ENCODE measurements around the gene CUL1. TPM values are rescaled to one million over a fixed set of nuclear protein-coding genes. Genes with fewer than 3 reads are reported as not detected.

CUL1 gene
- total and polyA plus RNA-seq, 4 experiments from 2014 or later = 45.3 to 66.8 (median 65.7) TPM

DNA sequence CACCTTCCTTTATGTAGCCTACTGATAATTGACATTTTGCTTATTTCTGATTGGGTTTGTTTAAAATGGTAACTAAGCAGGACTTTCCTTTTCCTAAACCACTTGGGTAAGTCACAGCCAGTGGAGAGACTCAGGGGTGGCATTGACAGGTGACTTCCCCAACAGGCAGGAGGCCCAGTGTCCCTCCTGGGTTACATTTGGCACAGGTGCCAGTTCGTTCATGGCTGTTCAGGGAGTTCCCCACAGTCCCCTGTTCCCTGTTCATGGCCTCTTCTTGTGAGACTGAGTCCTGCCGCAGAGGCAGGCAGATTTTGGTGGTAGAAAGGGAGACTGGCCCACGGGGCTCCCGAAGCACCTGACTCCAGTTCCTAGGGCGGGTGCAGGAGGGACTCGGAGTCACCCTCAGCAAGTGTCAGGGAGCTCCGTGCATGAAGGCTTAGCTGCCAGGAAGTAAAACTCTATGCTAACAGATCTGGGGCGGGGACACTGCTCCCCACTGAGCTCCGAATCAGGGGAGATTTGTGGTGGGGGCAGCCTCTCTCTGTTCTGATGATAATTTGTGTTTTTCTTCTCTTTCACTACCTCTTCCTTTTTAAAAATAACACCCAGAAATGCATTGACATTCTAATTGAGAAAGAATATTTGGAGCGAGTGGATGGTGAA lies 101.3 kb downstream of the CUL1 start:
- no peaks in the 10 kb centered on the region for H3K27me3 ChIP-seq (ENCODE audit: insufficient read depth, low read length)
- ChIA-PET POLR2A (ENCODE audit: partially characterized antibody) (no interaction called here), CTCF (ENCODE audit: partially characterized antibody) (no interaction called here)
- peaks cover 44% of the 10 kb centered on the region for H3K36me3 ChIP-seq (ENCODE audit: insufficient read depth, low read length)
- Mint-ChIP-seq H3K36me3 (peaks cover 47 to 64% of the 10 kb centered on the region in 2 donors), H3K9me3 (no peaks in the 10 kb centered on the region), H3K4me3 (no peak overlapping the region), H3K27me3 (no peaks in the 10 kb centered on the region), H3K27ac (peak overlapping the region in 1 of 7 donors; percentile 65), H3K4me1 (peaks cover 0 to under 1% (median 0%) of the 10 kb centered on the region in 4 donors)
- intact Hi-C loops (cut with micrococcal nuclease) = no loop called here
- H3K27ac ChIP-seq (ENCODE audit: low read depth, low read length) = no peak overlapping the region
- no peaks in the 10 kb centered on the region for H3K4me1 ChIP-seq (ENCODE audit: insufficient read depth, low read length)
- no peak for DNase-seq
- no peaks in the 10 kb centered on the region for H3K9me3 ChIP-seq (ENCODE audit: control insufficient read depth in 1 of 2, low read length in 2 of 2)
- H3K4me3 ChIP-seq (ENCODE audit: low read length in 2 of 2) = no peak overlapping the region

DNA sequence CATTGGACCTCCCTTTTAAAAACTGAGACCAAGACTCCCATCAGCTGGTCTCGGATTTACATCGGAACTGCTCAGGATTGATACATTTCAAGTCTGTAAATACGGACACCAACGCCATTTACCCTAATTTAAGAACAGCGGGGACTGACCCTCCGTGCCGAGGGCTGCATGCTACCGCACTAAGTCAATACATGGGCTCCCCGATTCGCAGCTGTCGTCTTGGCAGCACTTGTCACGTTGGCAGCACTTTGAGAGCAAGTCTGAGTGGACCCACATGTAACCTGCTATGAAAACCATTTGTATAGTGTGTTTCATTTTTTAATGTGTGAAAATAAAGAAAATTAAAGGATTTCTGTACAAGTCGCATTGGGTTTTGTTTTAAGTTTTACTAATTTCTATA lies 102.0 kb downstream of the CUL1 start:
- DNase-seq = no peak
- peak overlapping the region in 1 of 7 donors; percentile 65 for H3K27ac Mint-ChIP-seq
- H3K27me3 Mint-ChIP-seq = no peaks in the 10 kb centered on the region
- CTCF ChIA-PET (ENCODE audit: partially characterized antibody) = no interaction called here
- H3K4me3 Mint-ChIP-seq = no peak overlapping the region
- H3K36me3 Mint-ChIP-seq = peaks cover 47 to 63% of the 10 kb centered on the region in 2 donors
- H3K9me3 Mint-ChIP-seq = no peaks in the 10 kb centered on the region
- POLR2A ChIA-PET (ENCODE audit: partially characterized antibody) = no interaction called here
- H3K27ac ChIP-seq (ENCODE audit: low read depth, low read length) = no peak overlapping the region
- peaks cover 0 to 2% (median 0%) of the 10 kb centered on the region in 4 donors for H3K4me1 Mint-ChIP-seq
- no peak overlapping the region for H3K4me3 ChIP-seq (ENCODE audit: low read length in 2 of 2)
- peaks cover 44% of the 10 kb centered on the region for H3K36me3 ChIP-seq (ENCODE audit: insufficient read depth, low read length)
- no peaks in the 10 kb centered on the region for H3K9me3 ChIP-seq (ENCODE audit: control insufficient read depth in 1 of 2, low read length in 2 of 2)
- H3K4me1 ChIP-seq (ENCODE audit: insufficient read depth, low read length) = no peaks in the 10 kb centered on the region
- no peaks in the 10 kb centered on the region for H3K27me3 ChIP-seq (ENCODE audit: insufficient read depth, low read length)
- intact Hi-C loops (cut with micrococcal nuclease) = no loop called here

DNA sequence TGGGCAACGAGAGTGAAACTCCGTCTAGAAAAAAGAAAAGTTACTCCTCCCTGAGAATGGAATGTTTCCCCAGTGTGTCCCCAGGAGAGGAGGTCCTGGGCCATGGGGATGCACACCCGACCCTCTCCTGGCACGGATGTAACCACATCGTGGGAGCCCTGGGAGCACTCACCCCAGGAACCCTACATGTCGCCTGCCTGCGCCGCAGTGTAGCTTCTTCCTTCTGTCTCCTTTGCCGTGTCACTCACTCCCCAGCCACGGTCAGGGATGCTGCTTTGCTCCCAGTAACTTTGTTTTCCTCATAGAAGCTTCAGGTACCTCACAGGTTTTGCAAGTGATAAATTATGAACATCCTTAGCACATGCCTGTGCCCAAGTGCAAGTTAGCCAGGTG lies 103.4 kb downstream of the CUL1 start:
- Mint-ChIP-seq H3K9me3 (no peaks in the 10 kb centered on the region), H3K27me3 (no peaks in the 10 kb centered on the region), H3K36me3 (peaks cover 49 to 63% of the 10 kb centered on the region in 2 donors), H3K27ac (no peak overlapping the region), H3K4me3 (no peak overlapping the region), H3K4me1 (peaks cover 0 to 2% (median 0%) of the 10 kb centered on the region in 4 donors)
- Histone ChIP-seq H3K27ac (ENCODE audit: low read depth, low read length) (no peak overlapping the region), H3K4me1 (ENCODE audit: insufficient read depth, low read length) (no peaks in the 10 kb centered on the region), H3K9me3 (ENCODE audit: control insufficient read depth in 1 of 2, low read length in 2 of 2) (no peaks in the 10 kb centered on the region), H3K4me3 (ENCODE audit: low read length in 2 of 2) (no peak overlapping the region), H3K36me3 (ENCODE audit: insufficient read depth, low read length) (peaks cover 34% of the 10 kb centered on the region), H3K27me3 (ENCODE audit: insufficient read depth, low read length) (no peaks in the 10 kb centered on the region)
- intact Hi-C loops (cut with micrococcal nuclease) = no loop called here
- POLR2A ChIA-PET (ENCODE audit: partially characterized antibody) = no interaction called here
- DNase-seq = no peak
- CTCF ChIA-PET (ENCODE audit: partially characterized antibody) = no interaction called here

DNA sequence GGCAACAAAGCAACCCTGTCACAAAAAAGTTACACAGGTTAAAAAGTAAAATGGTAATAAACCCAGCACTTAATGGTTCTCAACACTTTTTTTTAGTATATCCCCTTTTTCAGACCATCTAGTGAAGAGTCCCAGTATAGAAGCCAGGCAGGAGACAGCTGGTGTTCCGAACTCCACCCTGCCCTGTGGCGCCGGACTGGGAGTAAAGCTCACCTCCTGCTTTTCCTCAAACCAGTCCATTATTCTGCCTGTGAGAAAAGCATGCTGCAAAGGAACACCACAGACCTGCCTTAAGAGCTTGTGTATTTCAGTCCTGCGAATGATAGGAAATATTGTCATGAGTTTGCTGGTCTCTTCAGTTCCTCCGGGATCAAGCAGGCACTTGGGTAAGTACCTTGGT lies 104.4 kb downstream of the CUL1 start:
- Mint-ChIP-seq H3K4me1 (peaks cover 0 to 2% (median 0%) of the 10 kb centered on the region in 4 donors), H3K27ac (peak overlapping the region in 2 of 7 donors; percentile 41 to 50), H3K27me3 (no peaks in the 10 kb centered on the region), H3K9me3 (no peaks in the 10 kb centered on the region), H3K36me3 (peaks cover 51 to 57% of the 10 kb centered on the region in 2 donors), H3K4me3 (no peak overlapping the region)
- Histone ChIP-seq H3K4me3 (ENCODE audit: low read length in 2 of 2) (no peak overlapping the region), H3K4me1 (ENCODE audit: insufficient read depth, low read length) (no peaks in the 10 kb centered on the region), H3K27ac (ENCODE audit: low read depth, low read length) (no peak overlapping the region), H3K9me3 (ENCODE audit: control insufficient read depth in 1 of 2, low read length in 2 of 2) (no peaks in the 10 kb centered on the region), H3K36me3 (ENCODE audit: insufficient read depth, low read length) (peaks cover 26% of the 10 kb centered on the region), H3K27me3 (ENCODE audit: insufficient read depth, low read length) (no peaks in the 10 kb centered on the region)
- DNase-seq = no peak
- intact Hi-C loops (cut with micrococcal nuclease) = no loop called here
- ChIA-PET CTCF (ENCODE audit: partially characterized antibody) (interaction anchor here (0.7 kb wide), 1 partner anchor 29 kb away, joined by 3 read pairs; no protein-coding TSS in a partner anchor), POLR2A (ENCODE audit: partially characterized antibody) (no interaction called here)

DNA sequence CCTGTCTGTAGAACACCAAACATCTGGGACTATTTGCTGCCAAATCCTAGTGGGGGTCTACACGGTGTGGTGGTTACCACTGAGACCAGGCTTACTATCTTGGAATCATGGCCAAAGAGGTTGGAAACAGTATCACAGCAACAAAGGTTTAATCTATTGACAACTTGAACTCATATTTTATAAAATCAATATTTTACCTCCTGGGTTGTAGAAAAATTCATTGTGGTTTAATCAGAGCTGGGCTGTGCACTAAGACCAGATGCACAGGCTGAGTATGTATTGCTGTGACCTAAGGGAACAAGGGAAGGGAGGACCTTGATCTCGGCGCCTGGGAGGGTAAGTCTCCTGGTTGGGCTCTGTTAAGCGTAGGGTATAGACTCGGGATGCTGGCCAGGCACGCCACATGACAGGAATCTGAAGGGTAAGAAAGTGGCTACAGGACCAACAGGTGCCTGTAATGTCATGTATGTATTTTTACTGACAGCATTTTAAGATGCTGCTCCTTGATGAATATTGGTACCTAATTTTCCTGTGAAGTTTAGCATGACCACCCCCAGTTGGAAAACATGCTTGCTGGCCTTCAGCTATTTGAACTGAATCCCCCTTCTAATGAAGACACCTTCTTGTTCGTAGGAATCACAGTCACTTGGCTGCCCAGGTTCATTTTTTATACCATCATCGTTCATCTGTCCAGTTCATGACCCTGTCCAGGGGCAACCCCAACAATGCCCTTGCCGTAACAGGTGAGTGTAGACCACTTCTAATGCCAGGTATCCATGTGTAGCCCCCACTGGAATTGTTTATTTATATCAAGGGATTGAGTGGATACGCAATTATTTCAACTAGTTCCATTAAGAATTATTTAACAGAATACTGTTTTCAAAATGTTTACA lies 105.9 kb downstream of the CUL1 start:
- peaks cover 38 to 54% of the 10 kb centered on the region in 2 donors for H3K36me3 Mint-ChIP-seq
- DNase-seq = no peak
- H3K9me3 Mint-ChIP-seq = no peaks in the 10 kb centered on the region
- peak overlapping the region in 3 of 7 donors; percentile 32 to 60 (median 52) for H3K27ac Mint-ChIP-seq
- intact Hi-C loops (cut with micrococcal nuclease) = no loop called here
- Histone ChIP-seq H3K4me1 (ENCODE audit: insufficient read depth, low read length) (no peaks in the 10 kb centered on the region), H3K9me3 (ENCODE audit: control insufficient read depth in 1 of 2, low read length in 2 of 2) (no peaks in the 10 kb centered on the region), H3K27ac (ENCODE audit: low read depth, low read length) (no peak overlapping the region), H3K36me3 (ENCODE audit: insufficient read depth, low read length) (peaks cover 11% of the 10 kb centered on the region), H3K27me3 (ENCODE audit: insufficient read depth, low read length) (no peaks in the 10 kb centered on the region), H3K4me3 (ENCODE audit: low read length in 2 of 2) (no peak overlapping the region)
- ChIA-PET CTCF (ENCODE audit: partially characterized antibody) (interaction anchor here (1.6 to 1.8 kb wide), 2 partner anchors 10 to 158 kb away, joined by 7 to 8 read pairs; no protein-coding TSS in a partner anchor), POLR2A (ENCODE audit: partially characterized antibody) (no interaction called here)
- peaks cover 0 to 2% (median 0%) of the 10 kb centered on the region in 4 donors for H3K4me1 Mint-ChIP-seq
- no peak overlapping the region for H3K4me3 Mint-ChIP-seq
- no peaks in the 10 kb centered on the region for H3K27me3 Mint-ChIP-seq

DNA sequence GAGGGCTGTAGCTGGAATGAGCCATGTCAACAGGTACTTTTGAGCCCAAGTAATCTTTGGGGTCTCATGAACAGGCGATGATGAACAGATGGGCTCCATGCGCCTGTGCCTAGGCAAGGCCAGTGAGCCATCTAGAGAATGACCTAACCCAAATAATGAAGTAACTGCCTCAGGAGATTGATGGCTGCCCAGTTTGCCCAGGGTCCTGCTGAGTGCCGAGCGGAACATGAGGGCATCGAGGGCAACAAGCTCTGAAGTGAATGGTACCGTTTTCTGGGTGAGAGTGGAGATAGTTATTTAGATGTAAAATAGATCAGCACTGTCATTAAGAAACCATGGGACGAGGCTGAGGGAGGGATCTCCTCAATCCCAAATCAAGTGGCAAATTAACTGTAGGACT lies 107.5 kb downstream of the CUL1 start:
- intact Hi-C loops (cut with micrococcal nuclease) = no loop called here
- no peaks in the 10 kb centered on the region for H3K36me3 ChIP-seq (ENCODE audit: insufficient read depth, low read length)
- no peak for DNase-seq
- no peaks in the 10 kb centered on the region for H3K9me3 Mint-ChIP-seq
- peak overlapping the region in 2 of 7 donors; percentile 22 to 38 for H3K27ac Mint-ChIP-seq
- H3K4me1 ChIP-seq (ENCODE audit: insufficient read depth, low read length) = no peaks in the 10 kb centered on the region
- peaks cover 0 to 2% (median 0%) of the 10 kb centered on the region in 4 donors for H3K4me1 Mint-ChIP-seq
- no peak overlapping the region for H3K4me3 ChIP-seq (ENCODE audit: low read length in 2 of 2)
- ChIA-PET CTCF (ENCODE audit: partially characterized antibody) (interaction anchor here (1.6 to 1.8 kb wide), 2 partner anchors 9 to 157 kb away, joined by 7 to 8 read pairs; no protein-coding TSS in a partner anchor), POLR2A (ENCODE audit: partially characterized antibody) (no interaction called here)
- no peaks in the 10 kb centered on the region for H3K27me3 Mint-ChIP-seq
- H3K36me3 Mint-ChIP-seq = peaks cover 31 to 51% of the 10 kb centered on the region in 2 donors
- no peaks in the 10 kb centered on the region for H3K9me3 ChIP-seq (ENCODE audit: control insufficient read depth in 1 of 2, low read length in 2 of 2)
- H3K27me3 ChIP-seq (ENCODE audit: insufficient read depth, low read length) = no peaks in the 10 kb centered on the region
- H3K27ac ChIP-seq (ENCODE audit: low read depth, low read length) = no peak overlapping the region
- H3K4me3 Mint-ChIP-seq = no peak overlapping the region

DNA sequence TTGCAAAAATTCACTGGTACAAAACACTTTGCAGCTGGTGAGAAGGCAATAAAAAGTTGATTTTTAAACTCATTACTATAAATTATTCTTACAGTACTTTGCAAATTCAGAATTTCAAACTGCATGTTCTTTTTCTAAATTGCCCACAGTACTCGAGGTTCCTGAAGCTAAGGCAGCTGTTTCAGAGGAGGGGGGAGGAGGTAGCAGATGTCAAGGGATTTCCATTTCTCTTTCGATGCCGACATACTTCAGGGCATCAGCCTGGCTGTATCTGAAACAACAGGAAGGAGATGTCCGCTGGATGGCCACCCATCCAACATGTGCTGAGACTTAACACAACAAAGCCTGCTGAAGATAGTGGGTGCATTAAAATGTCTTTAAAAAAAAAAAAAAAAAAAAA lies 108.7 kb downstream of the CUL1 start:
- H3K27ac ChIP-seq (ENCODE audit: low read depth, low read length) = no peak overlapping the region
- H3K4me3 ChIP-seq (ENCODE audit: low read length in 2 of 2) = no peak overlapping the region
- H3K36me3 ChIP-seq (ENCODE audit: insufficient read depth, low read length) = no peaks in the 10 kb centered on the region
- CTCF ChIA-PET (ENCODE audit: partially characterized antibody) = no interaction called here
- DNase-seq = no peak
- intact Hi-C loops (cut with micrococcal nuclease) = no loop called here
- Mint-ChIP-seq H3K4me3 (no peak overlapping the region), H3K4me1 (peaks cover 0 to 5% (median 2%) of the 10 kb centered on the region in 4 donors), H3K27ac (peak overlapping the region in 1 of 7 donors; percentile 53), H3K36me3 (peaks cover 25 to 55% of the 10 kb centered on the region in 2 donors), H3K27me3 (no peaks in the 10 kb centered on the region), H3K9me3 (no peaks in the 10 kb centered on the region)
- no peaks in the 10 kb centered on the region for H3K27me3 ChIP-seq (ENCODE audit: insufficient read depth, low read length)
- POLR2A ChIA-PET (ENCODE audit: partially characterized antibody) = no interaction called here
- H3K4me1 ChIP-seq (ENCODE audit: insufficient read depth, low read length) = no peaks in the 10 kb centered on the region
- no peaks in the 10 kb centered on the region for H3K9me3 ChIP-seq (ENCODE audit: control insufficient read depth in 1 of 2, low read length in 2 of 2)

Measured in CD4-positive, alpha-beta memory T cell (primary cell).